Neural cell (in vitro differentiated cells): ENCODE measurements around the gene TSLP. TPM values are rescaled to one million over a fixed set of nuclear protein-coding genes. Genes with fewer than 3 reads are reported as not detected.

Source experiments
- H2AFZ ChIP-seq: fragments of 200-600, 300-800 bp; sonication (generic), shearing (Covaris generic); 2 replicates; pipeline ENCODE4 v1.6.0; 2014; ENCODE audit warnings: low read depth, mild to moderate bottlenecking, antibody characterized with exemption, low read length, moderate library complexity
- H3F3A ChIP-seq: fragments of 200-600 bp; shearing (Covaris generic); 2 replicates; pipeline ENCODE4 v1.6.1; 2016; ENCODE audit warnings: mild to moderate bottlenecking, moderate library complexity, mixed read lengths, antibody characterized with exemption, low read length; ENCODE audit not compliant: insufficient read depth, poor library complexity, severe bottlenecking
- H3K27ac ChIP-seq: fragments of 200-600, 300-800 bp; sonication (generic), shearing (Covaris generic); 2 replicates; pipeline ENCODE4 v1.5.1; 2014; ENCODE audit warnings: mild to moderate bottlenecking, low read length, moderate library complexity
- H3K27me3 ChIP-seq: fragments of 300-800, 200-600 bp; sonication (generic), shearing (Covaris generic); 2 replicates; pipeline ENCODE4 v1.6.0; 2014; ENCODE audit warnings: mild to moderate bottlenecking, low read depth, low read length, moderate library complexity; ENCODE audit not compliant: insufficient read depth
- H3K36me3 ChIP-seq: fragments of 300-800, 200-600 bp; sonication (generic), shearing (Covaris generic); 2 replicates; pipeline ENCODE4 v1.5.1; 2014; ENCODE audit warnings: mild to moderate bottlenecking, antibody characterized with exemption, low read length, moderate library complexity; ENCODE audit not compliant: insufficient read depth
- H3K4me2 ChIP-seq: fragments of 300-800, 200-600 bp; sonication (generic), shearing (Covaris generic); 2 replicates; pipeline ENCODE4 v1.6.0; 2014; ENCODE audit warnings: mild to moderate bottlenecking, low read length
- H3K4me3 ChIP-seq: fragments of 300-800, 200-600 bp; sonication (generic), shearing (Covaris generic); 2 replicates; pipeline ENCODE4 v1.5.1; 2014; ENCODE audit warnings: mild to moderate bottlenecking, low read length, moderate library complexity
- H3K79me2 ChIP-seq: fragments of 200-600 bp; shearing (Covaris generic); replicated peaks from 2 replicates; pipeline ENCODE4 v1.6.0; 2014; ENCODE audit warnings: mild to moderate bottlenecking, low read length, moderate library complexity; ENCODE audit not compliant: insufficient read depth
- H3K9ac ChIP-seq: fragments of 300-800, 200-600 bp; sonication (generic), shearing (Covaris generic); 2 replicates; pipeline ENCODE4 v1.6.1; 2016; ENCODE audit warnings: mild to moderate bottlenecking, low read length, mixed read lengths
- H3K9me2 ChIP-seq: fragments of 200-600 bp; shearing (Covaris generic); 2 replicates; pipeline ENCODE4 v1.6.1; 2016; ENCODE audit warnings: mild to moderate bottlenecking, low read length, mixed read lengths; ENCODE audit not compliant: insufficient read depth
- H3K9me3 ChIP-seq: fragments of 200-600, 300-800 bp; sonication (generic), shearing (Covaris generic); 2 replicates; pipeline ENCODE4 v1.6.1; 2016; ENCODE audit warnings: mild to moderate bottlenecking, mixed run types, low read length, moderate library complexity, mixed read lengths
- H4K20me1 ChIP-seq: fragments of 200-600 bp; shearing (Covaris generic); 2 replicates; pipeline ENCODE4 v1.6.1; 2016; ENCODE audit warnings: mild to moderate bottlenecking, mixed run types; ENCODE audit not compliant: insufficient read depth
- CTCF ChIP-seq: fragments of 450-650 bp; IDR thresholded peaks from 2 replicates; pipeline ENCODE4 v1.5.1; 2014; ENCODE audit warnings: antibody characterized with exemption, mild to moderate bottlenecking, moderate library complexity; ENCODE audit not compliant: poor library complexity, severe bottlenecking
- EP300 ChIP-seq: fragments of 450-650 bp; conservative IDR thresholded peaks from 2 replicates; pipeline ENCODE4 v1.6.1; 2014; ENCODE audit warnings: antibody characterized with exemption, mild to moderate bottlenecking, moderate library complexity; ENCODE audit not compliant: poor library complexity, severe bottlenecking
- EZH2 ChIP-seq: fragments of 200-600, 300-800 bp; shearing (Covaris generic), sonication (generic); IDR thresholded peaks from 2 replicates; pipeline ENCODE4 v1.6.1; 2014; ENCODE audit warnings: antibody characterized with exemption, low read length, borderline replicate concordance, mild to moderate bottlenecking; ENCODE audit not compliant: insufficient read depth, poor library complexity, severe bottlenecking
- MXI1 ChIP-seq: fragments of 450-650 bp; conservative IDR thresholded peaks from 2 replicates; pipeline ENCODE4 v1.6.1; 2014; ENCODE audit warnings: antibody characterized with exemption, mild to moderate bottlenecking; ENCODE audit not compliant: poor library complexity, severe bottlenecking
- POLR2AphosphoS5 ChIP-seq: IDR thresholded peaks from 2 replicates; pipeline ENCODE4 v1.6.1; 2012
- RAD21 ChIP-seq: fragments of 450-650 bp; conservative IDR thresholded peaks from 2 replicates; pipeline ENCODE4 v1.6.1; 2014; ENCODE audit warnings: antibody characterized with exemption, mild to moderate bottlenecking, moderate library complexity
- SMC3 ChIP-seq: fragments of 450-650 bp; conservative IDR thresholded peaks from 2 replicates; pipeline ENCODE4 v1.6.1; 2014; ENCODE audit warnings: antibody characterized with exemption, mild to moderate bottlenecking, moderate library complexity; ENCODE audit not compliant: poor library complexity
- TAF1 ChIP-seq: IDR thresholded peaks from 2 replicates; pipeline ENCODE4 v1.6.1; 2012; ENCODE audit warnings: low read depth
- polyA plus RNA-seq: library from polyadenylated mRNA; depleted of rRNA; stranded (reverse); fragments of >200 nt; gene quantifications from 2 replicates; pipeline ENCODE4 v1.2.3, GENCODE V29; 2014
- TF ChIP-seq, protein P1 (sequence below): IDR thresholded peaks from 2 replicates; pipeline ENCODE4 v1.6.1; 2012; ENCODE audit warnings: borderline replicate concordance

The TSLP gene
- polyA plus RNA-seq, 1 donor from 2014 or later, result not detected

- TF ChIP-seq SMC3 (no peak), EZH2 (no peak), TAF1 (no peak), MXI1 (no peak), POLR2AphosphoS5 (no peak), CTCF (no peak), EP300 (no peak), RAD21 (no peak)
- TF ChIP-seq, protein P1, sequence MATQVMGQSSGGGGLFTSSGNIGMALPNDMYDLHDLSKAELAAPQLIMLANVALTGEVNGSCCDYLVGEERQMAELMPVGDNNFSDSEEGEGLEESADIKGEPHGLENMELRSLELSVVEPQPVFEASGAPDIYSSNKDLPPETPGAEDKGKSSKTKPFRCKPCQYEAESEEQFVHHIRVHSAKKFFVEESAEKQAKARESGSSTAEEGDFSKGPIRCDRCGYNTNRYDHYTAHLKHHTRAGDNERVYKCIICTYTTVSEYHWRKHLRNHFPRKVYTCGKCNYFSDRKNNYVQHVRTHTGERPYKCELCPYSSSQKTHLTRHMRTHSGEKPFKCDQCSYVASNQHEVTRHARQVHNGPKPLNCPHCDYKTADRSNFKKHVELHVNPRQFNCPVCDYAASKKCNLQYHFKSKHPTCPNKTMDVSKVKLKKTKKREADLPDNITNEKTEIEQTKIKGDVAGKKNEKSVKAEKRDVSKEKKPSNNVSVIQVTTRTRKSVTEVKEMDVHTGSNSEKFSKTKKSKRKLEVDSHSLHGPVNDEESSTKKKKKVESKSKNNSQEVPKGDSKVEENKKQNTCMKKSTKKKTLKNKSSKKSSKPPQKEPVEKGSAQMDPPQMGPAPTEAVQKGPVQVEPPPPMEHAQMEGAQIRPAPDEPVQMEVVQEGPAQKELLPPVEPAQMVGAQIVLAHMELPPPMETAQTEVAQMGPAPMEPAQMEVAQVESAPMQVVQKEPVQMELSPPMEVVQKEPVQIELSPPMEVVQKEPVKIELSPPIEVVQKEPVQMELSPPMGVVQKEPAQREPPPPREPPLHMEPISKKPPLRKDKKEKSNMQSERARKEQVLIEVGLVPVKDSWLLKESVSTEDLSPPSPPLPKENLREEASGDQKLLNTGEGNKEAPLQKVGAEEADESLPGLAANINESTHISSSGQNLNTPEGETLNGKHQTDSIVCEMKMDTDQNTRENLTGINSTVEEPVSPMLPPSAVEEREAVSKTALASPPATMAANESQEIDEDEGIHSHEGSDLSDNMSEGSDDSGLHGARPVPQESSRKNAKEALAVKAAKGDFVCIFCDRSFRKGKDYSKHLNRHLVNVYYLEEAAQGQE, result no peak
- Histone ChIP-seq H4K20me1 (no peaks in the 10 kb centered on the region), H3K27me3 (peaks cover 38% of the 10 kb centered on the region), H3K9me3 (no peaks in the 10 kb centered on the region), H3K4me3 (no peak overlapping the region), H3K36me3 (no peaks in the 10 kb centered on the region), H3K9me2 (no peaks in the 10 kb centered on the region), H3K9ac (no peak overlapping the region), H3K79me2 (no peaks in the 10 kb centered on the region), H3K27ac (no peak overlapping the region), H3F3A (no peaks in the 10 kb centered on the region), H3K4me2 (no peak overlapping the region), H2AFZ (no peak overlapping the region)
Measured at GRCh38 chr5:111076091-111076490, 4.6 kb downstream of the TSLP start.

DNA sequence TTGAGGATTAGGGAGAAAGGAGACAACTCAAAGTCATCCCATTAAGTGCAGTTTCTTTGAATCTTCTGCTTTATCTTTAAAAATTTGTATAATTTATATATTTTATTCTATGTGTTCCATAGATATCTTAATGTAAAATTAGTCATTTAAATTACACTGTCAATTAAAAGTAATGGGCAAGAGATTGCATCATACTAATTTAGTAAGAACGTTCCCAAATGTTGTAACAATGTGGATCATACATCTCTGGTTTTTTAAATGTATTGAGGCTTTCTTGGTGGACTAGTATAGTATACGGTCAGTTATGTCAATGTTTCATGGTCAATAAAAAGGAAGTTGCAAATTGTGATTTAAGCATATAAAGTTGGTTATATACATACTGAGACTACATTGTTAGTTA, 6.2 kb downstream of the TSLP start:
- Histone ChIP-seq H4K20me1 (no peaks in the 10 kb centered on the region), H3K9ac (no peak overlapping the region), H3F3A (no peaks in the 10 kb centered on the region), H3K79me2 (no peaks in the 10 kb centered on the region), H3K27me3 (peaks cover 22% of the 10 kb centered on the region), H3K9me3 (no peaks in the 10 kb centered on the region), H3K4me2 (no peak overlapping the region), H3K36me3 (no peaks in the 10 kb centered on the region), H3K4me3 (no peak overlapping the region), H2AFZ (no peak overlapping the region), H3K9me2 (no peaks in the 10 kb centered on the region), H3K27ac (no peak overlapping the region)
- no peak for TF ChIP-seq EP300
- TF ChIP-seq, protein P1, result no peak
- no peak for TF ChIP-seq EZH2
- no peak for TF ChIP-seq SMC3
- TF ChIP-seq POLR2AphosphoS5, result no peak
- no peak for TF ChIP-seq CTCF
- TF ChIP-seq TAF1, result no peak
- no peak for TF ChIP-seq MXI1
- no peak for TF ChIP-seq RAD21
